Raji (cell line): ENCODE results near the gene RNF182.

Experiments
- POLR2A ChIP-seq: IDR thresholded peaks from 2 replicates; pipeline ENCODE4 v1.6.1; 2011; ENCODE audit warnings: low read depth, low read length, control low read depth; ENCODE audit not compliant: insufficient read depth

RNF182 gene

GRCh38 chr6:14029605-14030004, 104.9 kb downstream of the RNF182 start:
- no peak for TF ChIP-seq POLR2A
